Activated CD4-positive, alpha-beta memory T cell treated with anti-CD3 and anti-CD28 coated beads for 36 hours (primary cell): ENCODE data around the gene ADGRG6. TPM values are rescaled to one million over a fixed set of nuclear protein-coding genes. Genes with fewer than 3 reads are reported as not detected.

Experiments
- total RNA-seq, 2 experiments: library from RNA; stranded (reverse); gene quantifications; one replicate each; pipeline ENCODE4 v1.2.3, GENCODE V29; 2021

The ADGRG6 gene
- total RNA-seq, 2 experiments from 2014 or later = 0.12 to 0.55 TPM

Other genes starting within 250 kb of the ADGRG6 start
- gene GJE1, start 169.1 kb upstream of the ADGRG6 start, total RNA-seq = not detected
- not detected for gene NMBR, start 154.9 kb upstream of the ADGRG6 start, total RNA-seq
- 10 to 100 TPM; 43.5 to 47.4 TPM for gene VTA1, start 154.7 kb upstream of the ADGRG6 start, total RNA-seq